MCF 10A (cell line): ENCODE results near the gene OR10P1. TPM values are rescaled to one million over a fixed set of nuclear protein-coding genes. Genes with fewer than 3 reads are reported as not detected.

Experiments
- BruUV-seq: library from RNA; stranded (reverse); fragments of 400-500 nt; replicated peaks from 2 replicates; lab custom pipeline; 2021; lab: Mats Ljungman, UMichigan
- CTCF ChIA-PET: fragments of 300-600 bp; sonication (Branson Sonifier 250); formaldehyde crosslinking; extraction: SDS; loops from one replicate; lab custom pipeline; 2021; ENCODE audit warnings: antibody characterized with exemption, inconsistent platforms; lab: Yijun Ruan, JAX
- POLR2A ChIA-PET: fragments of 300-600, 350-650 bp; sonication (Branson Sonifier 250); formaldehyde crosslinking; extraction: SDS; loops from one replicate; lab custom pipeline; 2020; ENCODE audit warnings: antibody characterized with exemption, inconsistent platforms; lab: Yijun Ruan, JAX
- DNase-seq: peaks from one replicate; pipeline ENCODE4 v3.0.0-alpha.2; 2018; ENCODE audit not compliant: unreplicated experiment
- H3K27ac Mint-ChIP-seq: one replicate; pipeline ENCODE4 v1.8.0; 2022; ENCODE audit warnings: mild to moderate bottlenecking, low read depth, mixed read lengths; ENCODE audit not compliant: unreplicated experiment
- H3K27me3 Mint-ChIP-seq: one replicate; pipeline ENCODE4 v1.8.0; 2022; ENCODE audit warnings: mixed read lengths; ENCODE audit not compliant: insufficient read depth, unreplicated experiment
- H3K36me3 Mint-ChIP-seq: one replicate; pipeline ENCODE4 v1.8.0; 2022; ENCODE audit warnings: mild to moderate bottlenecking, moderate library complexity, mixed read lengths; ENCODE audit not compliant: insufficient read depth, unreplicated experiment
- H3K4me1 Mint-ChIP-seq: one replicate; pipeline ENCODE4 v1.8.0; 2022; ENCODE audit warnings: mixed read lengths; ENCODE audit not compliant: insufficient read depth, unreplicated experiment
- H3K4me3 Mint-ChIP-seq: one replicate; pipeline ENCODE4 v1.8.0; 2022; ENCODE audit warnings: mild to moderate bottlenecking, moderate library complexity, mixed read lengths; ENCODE audit not compliant: unreplicated experiment
- H3K9me3 Mint-ChIP-seq: one replicate; pipeline ENCODE4 v1.8.0; 2022; ENCODE audit warnings: mixed read lengths; ENCODE audit not compliant: unreplicated experiment
- CTCF ChIP-seq: fragments of 200-600 bp; IDR thresholded peaks from one replicate; pipeline ENCODE4 v1.8.0; 2022; ENCODE audit warnings: antibody characterized with exemption, mild to moderate bottlenecking; ENCODE audit not compliant: unreplicated experiment
- intact Hi-C: fragments of 100-400 bp; cut with micrococcal nuclease; formaldehyde crosslinking; loops from 2 replicates; pipeline ENCODE4 v1.14.1; 2022
- total RNA-seq: library from RNA; stranded (reverse); gene quantifications from 2 replicates; pipeline ENCODE4 v1.2.3, GENCODE V29; 2022

The OR10P1 gene
- total RNA-seq, 1 experiment from 2014 or later, result not detected

- CTCF ChIA-PET, result no interaction called here
- Mint-ChIP-seq H3K27me3 (no peaks in the 10 kb centered on the region), H3K27ac (no peak overlapping the region), H3K9me3 (no peaks in the 10 kb centered on the region), H3K4me1 (no peaks in the 10 kb centered on the region), H3K36me3 (no peaks in the 10 kb centered on the region), H3K4me3 (no peak overlapping the region)
- no peak for TF ChIP-seq CTCF
- no TSS peak for BruUV-seq
- DNase-seq, result no peak
- POLR2A ChIA-PET, result no interaction called here
- intact Hi-C loops, result no loop called here
Observed at GRCh38 chr12:55670276-55670675, 33.6 kb downstream of the OR10P1 start.

GRCh38 chr12:55671746-55672145 lies 35.1 kb downstream of the OR10P1 start:
- Mint-ChIP-seq H3K4me3 (no peak overlapping the region), H3K9me3 (no peaks in the 10 kb centered on the region), H3K27me3 (no peaks in the 10 kb centered on the region), H3K4me1 (peaks cover 5% of the 10 kb centered on the region), H3K27ac (no peak overlapping the region), H3K36me3 (no peaks in the 10 kb centered on the region)
- CTCF ChIA-PET, result interaction anchor here (1.3 kb wide), 1 partner anchor 20 kb away, joined by 4 read pairs; no protein-coding TSS in a partner anchor
- no TSS peak for BruUV-seq
- DNase-seq, result no peak
- intact Hi-C loops, result no loop called here
- TF ChIP-seq CTCF, result no peak
- POLR2A ChIA-PET, result no interaction called here

GRCh38 chr12:55673638-55674037 lies 36.9 kb downstream of the OR10P1 start:
- no peak overlapping the region for H3K27ac Mint-ChIP-seq
- no peak for TF ChIP-seq CTCF
- no peak overlapping the region for H3K4me3 Mint-ChIP-seq
- DNase-seq, result no peak
- ChIA-PET POLR2A (no interaction called here), CTCF (interaction anchor here (1.5 kb wide), 1 partner anchor 9 kb away, joined by 4 read pairs; no protein-coding TSS in a partner anchor)
- peaks cover 5% of the 10 kb centered on the region for H3K4me1 Mint-ChIP-seq
- intact Hi-C loops, result no loop called here
- no peaks in the 10 kb centered on the region for H3K9me3 Mint-ChIP-seq
- no TSS peak for BruUV-seq
- H3K27me3 Mint-ChIP-seq, result no peaks in the 10 kb centered on the region
- no peaks in the 10 kb centered on the region for H3K36me3 Mint-ChIP-seq

GRCh38 chr12:55675666-55676065 lies 39.0 kb downstream of the OR10P1 start:
- no peaks in the 10 kb centered on the region for H3K27me3 Mint-ChIP-seq
- no peak overlapping the region for H3K4me3 Mint-ChIP-seq
- no peak for TF ChIP-seq CTCF
- no peak overlapping the region for H3K27ac Mint-ChIP-seq
- peaks cover 5% of the 10 kb centered on the region for H3K4me1 Mint-ChIP-seq
- no TSS peak for BruUV-seq
- no peaks in the 10 kb centered on the region for H3K36me3 Mint-ChIP-seq
- ChIA-PET CTCF (interaction anchor here (0.6 to 1.3 kb wide), 2 partner anchors 42 to 45 kb away, joined by 3 to 7 read pairs; partner anchors contain the start of gene RDH5), POLR2A (no interaction called here)
- no peaks in the 10 kb centered on the region for H3K9me3 Mint-ChIP-seq
- intact Hi-C loops, result no loop called here
- peak; percentile 21 for DNase-seq
